NCI-H345 treated with DMSO at 0.1 percent for 48 hours (cell line): ENCODE measurements around the gene KDM4C.
"Not testable (repeated sequence)": the region's sequence is repeated elsewhere in the genome, so short reads cannot be mapped to it uniquely, and the experiment has no call there.

Experiments used
- DNase-seq: peaks from one replicate; lab custom pipeline; 2025; ENCODE audit not compliant: unreplicated experiment; lab: John Stamatoyannopoulos, UW

The KDM4C gene

GRCh38 chr9:6757456-6758247, at the start of gene KDM4C:
KDM4C (plus strand) TSS chr9:6757973; CDS start chr9:6792989, 35,016 bp downstream.
- peak; percentile 91 for DNase-seq

DNA sequence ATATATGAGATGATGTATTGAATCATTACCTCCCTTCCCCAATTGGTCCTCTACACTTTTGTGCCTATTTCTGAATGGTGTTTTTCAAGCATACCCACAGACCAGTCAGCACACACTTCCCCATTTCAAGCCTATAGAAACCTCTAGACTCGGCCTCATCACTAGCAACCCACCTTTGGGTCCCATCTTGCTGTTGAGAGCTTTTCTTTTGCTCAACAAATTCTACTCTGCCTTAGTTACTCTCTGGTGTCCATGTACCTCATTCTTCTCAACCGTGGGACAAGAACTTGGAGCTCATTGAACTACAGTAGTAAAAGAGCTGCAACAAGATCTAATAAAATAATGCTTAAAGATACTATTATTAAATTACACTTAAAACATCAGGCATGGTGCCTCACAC, 49.0 kb upstream of the KDM4C start:
- no peak for DNase-seq

DNA sequence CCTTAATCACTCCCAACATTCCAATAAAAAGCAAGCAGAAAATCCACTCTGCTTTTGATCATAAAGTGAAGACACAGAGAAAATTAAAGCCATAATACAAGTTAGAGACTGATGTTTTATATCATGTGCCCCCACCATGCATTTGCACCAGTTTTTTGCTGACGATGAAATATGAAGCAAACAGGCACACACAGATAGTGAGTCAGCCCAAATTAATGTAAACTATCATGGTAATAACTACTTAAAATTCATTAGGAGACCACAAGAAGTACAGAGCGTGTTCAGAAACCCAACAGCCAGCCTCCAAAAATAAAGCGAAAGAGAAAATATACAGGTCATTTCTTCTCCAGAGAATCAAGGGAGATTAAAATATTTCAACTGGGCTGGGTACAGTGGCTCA, 46.4 kb upstream of the KDM4C start:
- no peak for DNase-seq

DNA sequence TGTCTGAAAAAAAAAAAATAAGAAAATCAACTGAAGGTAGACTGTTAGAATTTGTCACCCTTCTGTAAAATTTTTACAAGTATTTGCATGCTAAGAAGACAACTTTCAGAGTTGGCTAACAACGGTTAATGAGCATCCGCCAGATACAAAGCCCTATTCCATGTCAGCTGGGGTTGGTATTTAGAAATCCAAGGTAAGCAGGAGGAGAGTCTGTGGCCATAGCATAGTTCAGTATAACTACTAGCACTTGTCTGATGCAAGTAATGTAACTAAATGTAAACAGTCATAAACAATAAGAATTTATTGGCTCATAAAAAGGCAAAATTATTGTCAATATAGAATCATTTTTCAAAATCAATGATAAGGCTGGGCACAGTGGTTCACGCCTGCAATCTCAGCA, 45.7 kb upstream of the KDM4C start:
- no peak for DNase-seq

- DNase-seq, result no peak
Observed at GRCh38 chr9:6714176-6714575, 43.6 kb upstream of the KDM4C start.

DNA sequence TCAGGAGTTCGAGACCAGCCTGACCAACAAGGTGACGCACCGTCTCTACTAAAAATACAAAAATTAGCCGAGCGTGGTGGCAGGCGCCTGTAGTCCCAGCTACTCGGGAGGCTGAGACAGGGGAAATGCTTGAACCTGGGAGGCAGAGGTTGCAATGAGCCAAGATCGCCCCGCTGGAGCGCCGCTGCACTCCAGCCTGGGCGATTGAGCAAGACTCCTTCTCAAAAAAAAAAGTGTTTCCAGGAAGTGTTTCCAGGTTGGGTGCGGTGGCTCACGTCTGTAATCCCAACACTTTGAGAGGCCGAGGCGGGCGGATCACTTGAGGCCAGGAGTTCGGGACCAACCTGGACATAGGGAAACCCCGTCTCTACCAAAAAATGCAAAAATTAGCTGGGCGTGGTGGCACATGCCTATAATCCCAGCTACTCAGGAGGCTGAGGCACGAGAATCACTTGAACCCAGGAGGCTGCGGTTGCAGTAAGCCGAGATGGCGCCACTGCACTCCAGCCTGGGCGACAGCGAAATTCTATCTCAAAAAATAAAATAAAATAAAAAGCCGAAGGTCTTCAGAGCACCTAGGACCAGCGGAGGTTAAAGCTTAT, 42.5 kb upstream of the KDM4C start:
- DNase-seq, result not testable (repeated sequence)

DNA sequence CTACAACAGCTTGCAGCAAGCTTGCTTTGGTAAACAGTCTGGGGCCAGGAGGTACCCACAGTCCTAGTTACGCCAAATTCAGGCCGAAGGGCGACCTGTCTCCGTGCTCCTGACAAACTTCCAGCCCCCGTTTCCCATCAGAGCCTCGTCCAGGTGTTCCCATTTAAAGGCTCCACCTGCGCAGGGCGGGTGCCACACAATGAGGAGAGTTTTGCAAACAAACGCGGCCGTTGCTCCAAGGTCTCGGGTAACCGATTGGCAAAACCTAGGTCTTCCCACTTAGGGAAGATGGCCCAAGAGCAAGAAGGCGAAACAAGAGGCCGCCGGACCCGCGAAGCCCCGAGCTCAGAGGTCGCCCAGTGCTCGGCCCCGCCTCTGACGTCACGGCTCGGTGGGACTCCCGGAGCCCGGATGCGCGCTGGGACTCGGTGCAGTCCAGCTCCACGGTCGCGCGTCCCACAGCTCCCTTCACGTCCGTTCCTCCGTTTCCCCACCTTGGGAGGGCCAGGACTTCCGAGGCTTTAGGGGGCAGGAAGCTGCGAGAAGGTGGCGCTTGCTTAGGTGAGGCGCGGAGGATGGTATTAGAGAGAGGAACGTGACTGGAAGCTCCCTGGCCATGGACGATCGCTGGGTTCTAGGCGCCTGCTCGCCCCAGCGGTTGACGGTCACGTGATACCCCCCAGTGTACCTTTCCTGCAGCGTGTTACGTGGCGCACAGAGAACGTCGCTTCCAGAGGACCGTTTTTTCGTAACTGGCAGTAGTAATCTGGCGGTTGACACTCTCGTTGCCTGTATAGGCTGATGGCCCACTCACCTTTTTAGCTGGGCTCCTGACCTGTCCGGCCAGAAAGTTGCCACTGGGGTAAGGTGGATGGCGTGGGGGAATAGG, 41.8 kb upstream of the KDM4C start:
- DNase-seq, result peak; percentile 89

DNA sequence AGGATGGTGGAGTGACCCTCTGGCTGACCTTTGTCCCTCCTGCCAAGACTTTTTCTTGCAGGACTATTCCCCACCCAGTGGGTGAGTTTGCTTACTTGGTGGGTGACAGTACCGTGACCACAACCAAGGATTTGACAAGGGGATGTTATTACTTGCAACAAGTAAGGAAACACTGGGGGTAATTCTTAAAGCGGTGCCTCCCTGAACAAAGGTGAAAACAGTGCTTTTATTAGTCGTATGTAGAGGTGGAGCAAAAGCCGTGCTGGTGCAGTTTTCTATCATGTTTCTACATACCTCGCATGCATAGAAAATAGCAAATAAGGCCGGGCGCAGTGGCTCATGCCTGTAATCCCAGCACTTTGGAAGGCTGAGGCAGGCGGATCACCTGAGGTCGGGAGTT, 41.0 kb upstream of the KDM4C start:
- no peak for DNase-seq

DNA sequence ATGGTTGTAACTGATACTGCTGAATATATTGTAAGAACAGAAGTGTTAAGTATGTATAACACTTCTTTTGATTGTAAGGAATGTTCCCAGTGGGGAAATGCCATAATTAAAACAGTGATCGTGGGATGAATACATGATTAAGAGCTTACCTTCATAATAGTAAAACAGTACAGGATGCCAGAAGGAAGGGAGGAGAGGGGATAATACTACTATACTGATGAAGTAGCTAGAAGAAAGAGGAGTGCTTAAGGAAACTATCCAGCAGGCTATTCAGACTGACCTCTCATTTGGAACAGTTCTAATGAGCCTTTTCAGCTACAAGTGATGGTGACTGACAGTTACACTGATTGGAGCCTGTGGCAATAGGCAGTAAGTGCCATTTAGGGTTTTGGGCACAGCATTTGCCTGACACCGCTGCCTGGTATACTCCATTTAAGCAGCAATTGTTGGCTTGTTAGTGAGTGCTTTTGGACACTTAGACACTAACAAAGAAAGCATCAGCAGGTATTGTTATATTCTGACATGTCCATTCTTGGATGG, 33.8 kb upstream of the KDM4C start:
- DNase-seq, result no peak

- no peak for DNase-seq
Observed at GRCh38 chr9:6733257-6733656, 24.5 kb upstream of the KDM4C start.

DNA sequence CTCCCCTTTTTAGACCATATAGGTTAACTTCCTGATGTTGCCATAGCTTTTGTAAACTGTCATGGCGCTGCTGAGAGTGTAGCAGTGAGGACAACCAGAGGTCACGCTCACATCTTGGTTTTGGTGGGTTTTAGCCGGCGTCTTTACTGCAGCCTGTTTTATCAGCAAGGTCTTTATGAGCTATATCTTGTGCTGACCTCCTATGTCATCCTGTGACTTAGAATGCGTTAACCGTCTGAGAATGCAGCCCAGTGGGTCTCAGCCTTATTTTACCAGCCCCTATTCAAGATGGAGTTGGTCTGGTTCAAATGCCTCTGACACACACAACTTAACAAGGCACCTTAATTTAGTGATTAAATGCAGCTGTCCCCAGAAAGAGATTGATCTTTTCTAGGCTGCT, 23.9 kb upstream of the KDM4C start:
- no peak for DNase-seq

- no peak for DNase-seq
Observed at GRCh38 chr9:6735422-6735821, 22.4 kb upstream of the KDM4C start.

DNA sequence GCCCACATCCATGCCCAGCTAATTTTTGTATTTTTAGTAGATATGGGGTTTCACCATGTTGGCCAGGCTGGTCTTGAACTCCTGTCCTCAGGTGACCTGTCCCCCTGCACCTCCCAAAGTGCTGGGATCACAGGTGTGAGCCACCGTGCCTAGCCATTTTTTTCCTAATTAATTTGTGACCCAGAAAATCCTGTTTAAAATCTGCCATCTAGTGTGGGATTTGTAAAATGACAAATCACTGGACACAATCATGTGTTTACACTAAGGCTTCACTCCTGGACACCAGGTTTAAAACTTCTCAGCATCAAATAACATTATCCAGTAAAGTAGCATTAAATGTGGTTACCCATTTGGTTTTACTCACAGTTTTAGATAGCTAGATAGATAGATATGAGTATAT, 18.6 kb upstream of the KDM4C start:
- DNase-seq, result no peak

- not testable (repeated sequence) for DNase-seq
Observed at GRCh38 chr9:6748861-6749260, 8.9 kb upstream of the KDM4C start.

GRCh38 chr9:6754861-6755260, 2.9 kb upstream of the KDM4C start:
- DNase-seq, result not testable (repeated sequence)

DNA sequence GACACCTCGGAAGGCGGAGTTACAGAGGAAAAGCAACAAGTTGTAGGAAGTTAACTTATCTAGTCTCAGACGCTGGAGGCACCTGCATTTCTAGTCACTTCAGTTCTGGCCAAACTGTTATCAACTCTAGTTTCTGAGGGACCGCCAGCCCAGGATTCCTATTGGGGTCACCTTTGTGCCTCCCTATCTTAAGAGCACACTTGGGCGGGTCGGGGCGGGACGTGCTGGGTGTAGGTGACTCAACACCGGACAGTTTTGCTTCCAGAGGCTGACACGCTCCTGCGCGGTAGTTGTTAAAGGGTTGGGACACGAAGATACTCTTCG, 679 bp upstream of the KDM4C start:
- DNase-seq, result peak; percentile 54

GRCh38 chr9:6758248-6758497, 400 bp downstream of the KDM4C start:
- no peak for DNase-seq

DNA sequence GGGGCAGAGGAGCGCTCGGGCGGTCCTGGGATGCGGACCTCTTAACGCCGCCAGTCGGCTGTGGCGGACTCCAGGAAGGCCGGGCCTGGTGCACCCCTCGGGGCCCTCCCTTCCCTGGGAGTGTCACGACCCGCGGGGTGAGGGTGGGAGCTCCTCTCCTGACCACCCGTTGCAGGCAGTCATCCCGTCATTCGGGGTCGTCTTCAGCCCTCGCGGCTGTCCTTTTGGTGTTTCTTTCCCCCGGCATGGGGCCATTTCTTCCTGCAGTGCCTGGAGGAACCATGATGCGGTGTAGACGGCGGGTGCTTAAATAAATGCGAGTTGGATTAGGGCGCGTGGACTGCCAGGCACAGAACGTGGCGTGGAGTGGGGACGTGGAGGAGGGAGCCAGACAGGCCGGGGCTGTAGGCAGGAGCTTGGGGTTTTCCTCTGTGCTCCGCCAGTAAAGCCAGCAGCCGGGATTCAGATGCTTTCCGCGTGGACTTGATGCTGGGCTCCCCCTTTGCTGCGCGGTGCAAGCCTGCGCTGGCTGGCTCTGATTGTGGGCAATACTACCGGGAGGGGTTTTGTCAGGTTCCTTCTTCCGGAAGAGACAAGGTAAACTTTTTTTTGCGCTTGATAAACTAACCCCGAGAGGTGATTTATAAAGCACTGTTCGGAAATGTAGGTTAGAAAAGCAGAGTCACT, 868 bp downstream of the KDM4C start:
- DNase-seq, result no peak

DNA sequence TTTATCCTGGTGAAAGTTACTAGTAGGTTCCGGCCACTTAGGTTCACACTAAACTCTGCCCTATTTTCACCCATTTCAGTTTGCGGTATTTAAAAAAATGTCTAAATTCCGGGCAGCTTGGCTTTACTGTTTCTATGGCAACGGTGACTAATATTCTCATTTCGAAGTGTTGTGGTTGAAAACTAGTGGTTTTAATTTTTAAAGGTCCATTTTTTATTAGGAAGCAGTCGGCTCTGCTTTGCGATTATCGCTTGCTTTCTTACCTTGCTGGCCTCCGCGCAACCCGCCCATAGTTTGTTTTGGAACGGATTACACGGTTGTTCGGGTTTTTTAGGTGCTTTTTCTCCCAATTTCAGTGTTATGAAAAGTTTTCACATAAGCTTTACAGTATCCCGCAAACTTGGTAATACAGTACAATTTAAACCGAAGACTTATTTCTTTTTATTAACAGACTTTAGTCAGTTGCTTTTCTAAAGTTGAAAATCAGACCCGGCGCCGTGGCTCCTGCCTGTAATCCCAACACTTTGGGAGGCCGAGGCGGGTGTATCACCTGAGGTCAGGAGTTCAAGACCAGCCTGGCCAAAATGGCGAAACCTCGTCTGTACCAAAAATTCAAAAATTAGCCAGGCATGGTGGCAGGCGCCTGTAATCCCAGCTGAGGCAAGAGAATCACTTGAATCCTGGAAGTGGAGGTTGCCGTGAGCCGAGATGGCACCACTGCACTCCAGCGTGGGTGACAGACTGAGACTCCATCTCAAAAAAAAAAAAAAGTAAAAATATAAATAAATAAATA, 1.6 kb downstream of the KDM4C start:
- no peak for DNase-seq

DNA sequence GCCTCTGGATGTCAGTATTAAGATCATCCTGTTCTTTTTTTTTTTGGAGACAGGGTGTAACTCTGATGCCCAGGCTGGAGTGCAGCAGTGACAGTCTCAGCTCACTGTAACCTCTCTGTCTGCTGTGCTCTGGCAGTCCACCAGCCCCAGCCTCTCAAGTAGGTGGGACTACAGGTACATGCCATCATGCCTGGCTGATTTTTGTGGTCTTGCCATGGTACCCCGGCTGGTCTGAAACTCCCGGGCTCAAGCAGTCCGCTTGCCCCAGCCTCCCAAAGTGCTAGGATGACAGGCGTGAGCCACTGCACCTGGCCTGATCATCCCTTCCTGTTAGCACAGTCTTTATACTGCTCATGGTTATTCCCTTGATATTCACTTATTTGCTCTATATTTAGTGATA, 3.5 kb downstream of the KDM4C start:
- DNase-seq, result no peak

GRCh38 chr9:6763244-6763643, 5.5 kb downstream of the KDM4C start:
- DNase-seq, result no peak
